SH-SY5Y (cell line): ENCODE measurements around the gene ZNF22.

Experiments used
- GATA2 ChIP-seq: IDR thresholded peaks from 2 replicates; pipeline ENCODE4 v1.6.1; 2011; ENCODE audit warnings: mild to moderate bottlenecking, low read depth, low read length
- GATA3 ChIP-seq: IDR thresholded peaks from 2 replicates; pipeline ENCODE4 v1.6.1; 2011; ENCODE audit warnings: low read depth, mild to moderate bottlenecking, low read length, moderate library complexity

DNA sequence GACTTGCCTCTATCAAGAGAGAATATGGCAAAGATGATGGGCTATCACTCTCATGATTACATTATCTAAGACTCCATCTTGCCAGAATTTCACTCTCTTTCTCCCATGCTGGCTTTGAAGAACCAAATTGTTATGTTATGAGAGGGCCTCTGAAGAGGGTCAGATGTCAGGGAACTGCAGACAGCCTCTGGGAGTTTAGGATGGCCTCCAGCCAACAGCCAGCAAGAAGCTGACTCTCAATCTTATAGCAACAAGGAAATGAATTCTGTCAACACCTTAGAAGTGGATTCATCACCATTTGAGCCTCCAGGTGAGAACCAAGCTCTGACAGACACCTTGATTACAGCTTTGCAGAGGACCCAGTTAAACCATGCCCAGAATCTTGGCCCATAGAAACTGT lies 33.6 kb downstream of the ZNF22 start:
- TF ChIP-seq GATA2 (no peak), GATA3 (no peak)
